ENCODE data around the gene DSCAM. TPM values are rescaled to one million over a fixed set of nuclear protein-coding genes. Genes with fewer than 3 reads are reported as not detected.

DSCAM gene
- total RNA-seq, 2 experiments from 2014 or later, result not detected

GRCh38 chr21:40051801-40052200 is 795.2 kb downstream of the DSCAM start:
- no peaks in the 10 kb centered on the region for H3K4me1 Mint-ChIP-seq (ENCODE audit: low read depth)
- no peak for TF ChIP-seq CTCF (IDR thresholded peaks at IDR 0.05)
- H3K9me3 Mint-ChIP-seq, result peaks cover 2% of the 10 kb centered on the region
- intact Hi-C loops (cut with DNase I, micrococcal nuclease), result no loop called here
- no peaks in the 10 kb centered on the region for H3K27me3 ChIP-seq (ENCODE audit: control insufficient read depth in 1 of 2, insufficient read depth in 2 of 2, low read length in 2 of 2)
- H3K36me3 ChIP-seq (ENCODE audit: insufficient read depth, low read length), result no peaks in the 10 kb centered on the region
- POLR2A ChIA-PET, result interaction anchor here (0.9 kb wide), 1 partner anchor 11 kb away, joined by 3 read pairs; no protein-coding TSS in a partner anchor
- no peak for DNase-seq
- H3K27ac Mint-ChIP-seq, result no peak overlapping the region
- no peak overlapping the region for H3K4me3 Mint-ChIP-seq
- H3K9me3 ChIP-seq (ENCODE audit: control insufficient read depth in 1 of 2, insufficient read depth in 1 of 2, low read length in 2 of 2), result peaks cover 0 to 12% of the 10 kb centered on the region in 2 experiments
- H3K27me3 Mint-ChIP-seq, result no peaks in the 10 kb centered on the region
- no peaks in the 10 kb centered on the region for H3K36me3 Mint-ChIP-seq (ENCODE audit: low read depth)
- CTCF ChIA-PET, result no interaction called here
- no peak overlapping the region for H3K27ac ChIP-seq (ENCODE audit: low read depth in 1 of 2, low read length in 2 of 2)
- ATAC-seq (ENCODE audit: poor library complexity), result no peak
- no peak overlapping the region for H3K4me3 ChIP-seq (ENCODE audit: low read length)
- no peaks in the 10 kb centered on the region for H3K4me1 ChIP-seq (ENCODE audit: insufficient read depth, low read length)

- ATAC-seq (ENCODE audit: poor library complexity) (no peak), DNase-seq (no peak)
- Mint-ChIP-seq H3K36me3 (ENCODE audit: low read depth) (no peaks in the 10 kb centered on the region), H3K4me1 (ENCODE audit: low read depth) (no peaks in the 10 kb centered on the region), H3K27ac (no peak overlapping the region), H3K4me3 (no peak overlapping the region), H3K9me3 (no peaks in the 10 kb centered on the region), H3K27me3 (no peaks in the 10 kb centered on the region)
- H3K4me3 ChIP-seq (ENCODE audit: low read length), result no peak overlapping the region
- no peak for TF ChIP-seq CTCF (IDR thresholded peaks at IDR 0.05)
- ChIA-PET CTCF (no interaction called here), POLR2A (no interaction called here)
- intact Hi-C loops (cut with DNase I, micrococcal nuclease), result no loop called here
- H3K4me1 ChIP-seq (ENCODE audit: insufficient read depth, low read length), result no peaks in the 10 kb centered on the region
- no peaks in the 10 kb centered on the region for H3K36me3 ChIP-seq (ENCODE audit: insufficient read depth, low read length)
- peaks cover 0 to 12% of the 10 kb centered on the region in 2 experiments for H3K9me3 ChIP-seq (ENCODE audit: control insufficient read depth in 1 of 2, insufficient read depth in 1 of 2, low read length in 2 of 2)
- no peaks in the 10 kb centered on the region for H3K27me3 ChIP-seq (ENCODE audit: control insufficient read depth in 1 of 2, insufficient read depth in 2 of 2, low read length in 2 of 2)
- H3K27ac ChIP-seq (ENCODE audit: low read depth in 1 of 2, low read length in 2 of 2), result no peak overlapping the region
Observed at GRCh38 chr21:40049931-40050290, 797.0 kb downstream of the DSCAM start.

- Histone ChIP-seq H3K9me3 (ENCODE audit: control insufficient read depth in 1 of 2, insufficient read depth in 1 of 2, low read length in 2 of 2) (peaks cover 0 to 9% of the 10 kb centered on the region in 2 experiments), H3K27me3 (ENCODE audit: control insufficient read depth in 1 of 2, insufficient read depth in 2 of 2, low read length in 2 of 2) (no peaks in the 10 kb centered on the region), H3K27ac (ENCODE audit: low read depth in 1 of 2, low read length in 2 of 2) (no peak overlapping the region), H3K4me1 (ENCODE audit: insufficient read depth, low read length) (no peaks in the 10 kb centered on the region), H3K4me3 (ENCODE audit: low read length) (no peak overlapping the region), H3K36me3 (ENCODE audit: insufficient read depth, low read length) (no peaks in the 10 kb centered on the region)
- CTCF ChIA-PET, result no interaction called here
- no peaks in the 10 kb centered on the region for H3K36me3 Mint-ChIP-seq (ENCODE audit: low read depth)
- TF ChIP-seq CTCF (IDR thresholded peaks at IDR 0.05), result no peak
- no peaks in the 10 kb centered on the region for H3K27me3 Mint-ChIP-seq
- no peaks in the 10 kb centered on the region for H3K4me1 Mint-ChIP-seq (ENCODE audit: low read depth)
- DNase-seq (no peak), ATAC-seq (ENCODE audit: poor library complexity) (no peak)
- no peaks in the 10 kb centered on the region for H3K9me3 Mint-ChIP-seq
- intact Hi-C loops (cut with DNase I, micrococcal nuclease), result no loop called here
- H3K27ac Mint-ChIP-seq, result no peak overlapping the region
- POLR2A ChIA-PET, result no interaction called here
- no peak overlapping the region for H3K4me3 Mint-ChIP-seq
Observed at GRCh38 chr21:40049031-40049930, 797.7 kb downstream of the DSCAM start.
